ENCODE data around the gene SLC22A17. TPM values are rescaled to one million over a fixed set of nuclear protein-coding genes. Genes with fewer than 3 reads are reported as not detected.

Gene SLC22A17
- total and polyA plus RNA-seq, 4 donors = 1.1 to 14.6 (median 2.6) TPM

GRCh38 chr14:23348297-23348655 is 4.4 kb downstream of the SLC22A17 start:
- Histone ChIP-seq H3K27ac (ENCODE audit: low read depth in 1 of 2, low read length in 2 of 2) (no peak overlapping the region), H3K27me3 (ENCODE audit: control insufficient read depth in 4 of 4, insufficient read depth in 4 of 4, low read length in 3 of 4) (peaks cover 0 to 4% (median 1%) of the 10 kb centered on the region in 4 donors), H3K9ac (ENCODE audit: low read depth in 1 of 2, low read length in 2 of 2) (no peak overlapping the region), H3K4me1 (ENCODE audit: control insufficient read depth in 4 of 4, insufficient read depth in 4 of 4, low read length in 3 of 4) (peaks cover 4 to 11% (median 8%) of the 10 kb centered on the region in 4 donors), H3K9me3 (ENCODE audit: control insufficient read depth in 4 of 4, low read length in 3 of 4) (no peaks in the 10 kb centered on the region), H3K36me3 (ENCODE audit: control insufficient read depth in 4 of 4, insufficient read depth in 3 of 4, low read depth in 1 of 4, low read length in 3 of 4) (no peaks in the 10 kb centered on the region), H3K4me3 (ENCODE audit: low read depth in 1 of 3, low read length in 3 of 3) (no peak overlapping the region)
- WGBS = 88% methylated on average over 6 of the region's 6 CpGs
- DNase-seq (ENCODE audit: low spot score) = no peak
- no peak for TF ChIP-seq EGR1 (IDR thresholded peaks at IDR 0.05; ENCODE audit: low read depth in 2 of 2)
- TF ChIP-seq HNF4G (IDR thresholded peaks at IDR 0.05) = no peak
- TF ChIP-seq FOXA1 (IDR thresholded peaks at IDR 0.05) = no peak
- no peak for TF ChIP-seq YY1 (IDR thresholded peaks at IDR 0.05)
- TF ChIP-seq GABPA (IDR thresholded peaks at IDR 0.05 in 1 of 2, conservative IDR thresholded peaks at IDR 0.05 in 1 of 2) = no peak

- Histone ChIP-seq H3K9ac (ENCODE audit: low read depth in 1 of 2, low read length in 2 of 2) (no peak overlapping the region), H3K4me3 (ENCODE audit: low read depth in 1 of 3, low read length in 3 of 3) (no peak overlapping the region), H3K27me3 (ENCODE audit: control insufficient read depth in 4 of 4, insufficient read depth in 4 of 4, low read length in 3 of 4) (peaks cover 0 to 4% (median 0%) of the 10 kb centered on the region in 4 donors), H3K4me1 (ENCODE audit: control insufficient read depth in 4 of 4, insufficient read depth in 4 of 4, low read length in 3 of 4) (peaks cover 4 to 9% (median 6%) of the 10 kb centered on the region in 4 donors), H3K36me3 (ENCODE audit: control insufficient read depth in 4 of 4, insufficient read depth in 3 of 4, low read depth in 1 of 4, low read length in 3 of 4) (no peaks in the 10 kb centered on the region), H3K9me3 (ENCODE audit: control insufficient read depth in 4 of 4, low read length in 3 of 4) (no peaks in the 10 kb centered on the region), H3K27ac (ENCODE audit: low read depth in 1 of 2, low read length in 2 of 2) (no peak overlapping the region)
- WGBS = 94% methylated on average over 19 of the region's 19 CpGs
- DNase-seq (ENCODE audit: low spot score) = no peak
- TF ChIP-seq ATF3 (IDR thresholded peaks at IDR 0.05) (no peak), TAF1 (conservative IDR thresholded peaks at IDR 0.05) (no peak), ZBTB33 (IDR thresholded peaks at IDR 0.05) (no peak)
These were observed 5.0 kb downstream of the SLC22A17 start for GRCh38 chr14:23347406-23348296.

- no peak for DNase-seq (ENCODE audit: low spot score)
- Histone ChIP-seq H3K9me3 (ENCODE audit: control insufficient read depth in 4 of 4, low read length in 3 of 4) (no peaks in the 10 kb centered on the region), H3K9ac (ENCODE audit: low read depth in 1 of 2, low read length in 2 of 2) (no peak overlapping the region), H3K27me3 (ENCODE audit: control insufficient read depth in 4 of 4, insufficient read depth in 4 of 4, low read length in 3 of 4) (peaks cover 0 to 3% (median 0%) of the 10 kb centered on the region in 4 donors), H3K27ac (ENCODE audit: low read depth in 1 of 2, low read length in 2 of 2) (no peak overlapping the region), H3K4me3 (ENCODE audit: low read depth in 1 of 3, low read length in 3 of 3) (no peak overlapping the region), H3K36me3 (ENCODE audit: control insufficient read depth in 4 of 4, insufficient read depth in 3 of 4, low read depth in 1 of 4, low read length in 3 of 4) (no peaks in the 10 kb centered on the region), H3K4me1 (ENCODE audit: control insufficient read depth in 4 of 4, insufficient read depth in 4 of 4, low read length in 3 of 4) (peaks cover 0 to 2% (median under 1%) of the 10 kb centered on the region in 4 donors)
- 84% methylated on average over 27 of the region's 27 CpGs for WGBS
- no peak for TF ChIP-seq ZBTB33 (IDR thresholded peaks at IDR 0.05)
- no peak for TF ChIP-seq RAD21 (IDR thresholded peaks at IDR 0.05)
- TF ChIP-seq REST (IDR thresholded peaks at IDR 0.05) = no peak
- TF ChIP-seq HNF4A (conservative IDR thresholded peaks at IDR 0.05) = no peak
- no peak for TF ChIP-seq EGR1 (IDR thresholded peaks at IDR 0.05; ENCODE audit: low read depth in 2 of 2)
- TF ChIP-seq MAX (IDR thresholded peaks at IDR 0.05) = no peak
- TF ChIP-seq RXRA (IDR thresholded peaks at IDR 0.05) = no peak
- TF ChIP-seq JUND (IDR thresholded peaks at IDR 0.05) = no peak
- no peak for TF ChIP-seq CTCF (IDR thresholded peaks at IDR 0.05; ENCODE audit: low read depth, low read length, missing input control)
- TF ChIP-seq FOXA1 (IDR thresholded peaks at IDR 0.05) = no peak
- TF ChIP-seq TAF1 (conservative IDR thresholded peaks at IDR 0.05) = no peak
These were observed 5.8 kb downstream of the SLC22A17 start for GRCh38 chr14:23346693-23347405.
